K562 (cell line): Measurements from ENCODE around the gene OR5F1. TPM values are rescaled to one million over a fixed set of nuclear protein-coding genes. Genes with fewer than 3 reads are reported as not detected.

Experiments
- ATAC-seq: fragments of 200-7000 bp; cut with Tn5 transposase; 3 replicates; pipeline ENCODE4 v1.9.1; 2020; ENCODE audit warnings: moderate library complexity
- BruUV-seq: library from RNA; stranded (reverse); fragments of 400-500 nt; replicated peaks from 2 replicates; lab custom pipeline; 2021; lab: Mats Ljungman, UMichigan
- CTCF ChIA-PET: fragments of 300-600 bp; formaldehyde crosslinking; extraction: SDS; loops from one replicate; lab custom pipeline; 2021; ENCODE audit warnings: low intra/inter-chr PET ratio; lab: Yijun Ruan, JAX
- POLR2A ChIA-PET: fragments of 300-600, 350-650 bp; sonication (Branson Sonifier 250); formaldehyde crosslinking; extraction: SDS; loops from one replicate; lab custom pipeline; 2021; ENCODE audit warnings: antibody characterized with exemption, inconsistent platforms; lab: Yijun Ruan, JAX
- DNase-seq, 4 experiments: peaks; one replicate each; pipeline versions ENCODE4 v3.0.0 to v3.0.0-alpha.2; 2011 to 2018; ENCODE audit warnings: low spot score in 3 of 4, mixed read lengths in 3 of 4; ENCODE audit errors: extremely low read depth in 1 of 4
- FAIRE-seq: peaks from 2 replicates; lab custom pipeline; 2011; peaks lifted over from hg19 to GRCh38; lab: Jason Lieb, UNC
- H2AFZ ChIP-seq: 2 replicates; pipeline ENCODE4 v1.6.0; 2011; ENCODE audit warnings: low read depth, low read length, control low read depth, inconsistent platforms
- H3K27ac ChIP-seq: fragments of 200-600 bp; 3 replicates; pipeline ENCODE4 v1.8.0; 2011; ENCODE audit warnings: low read depth, mild to moderate bottlenecking, control low read depth, inconsistent platforms, low read length, moderate library complexity, mixed read lengths; ENCODE audit errors: extremely low read depth
- H3K27me3 ChIP-seq, 2 experiments: fragments of 300-600 bp in 1 of 2; 2 replicates in 1 of 2; 3 replicates in 1 of 2; pipeline versions ENCODE4 v1.6.0 to v1.8.0; 2011; ENCODE audit warnings: inconsistent platforms in 2 of 2, low read length in 2 of 2, mild to moderate bottlenecking in 1 of 2, mixed read lengths in 1 of 2, moderate library complexity in 1 of 2; ENCODE audit not compliant: control insufficient read depth in 2 of 2, insufficient read depth in 2 of 2
- H3K36me3 ChIP-seq: fragments of 300-600 bp; 3 replicates; pipeline ENCODE4 v1.8.0; 2011; ENCODE audit warnings: mild to moderate bottlenecking, low read length, inconsistent platforms; ENCODE audit not compliant: control insufficient read depth, insufficient read depth
- H3K4me1 ChIP-seq, 2 experiments: fragments of 200-600 bp in 1 of 2; replicated peaks in 1 of 2; 2 replicates in 1 of 2; 3 replicates in 1 of 2; pipeline versions ENCODE4 v1.5.1 to v1.8.0; 2011; ENCODE audit warnings: inconsistent platforms in 2 of 2, low read length in 2 of 2, mild to moderate bottlenecking in 1 of 2, mixed read lengths in 1 of 2, moderate library complexity in 1 of 2; ENCODE audit not compliant: control insufficient read depth in 2 of 2, insufficient read depth in 2 of 2
- H3K4me2 ChIP-seq: 2 replicates; pipeline ENCODE4 v1.6.1; 2011; ENCODE audit warnings: low read length, control low read depth, inconsistent platforms, mixed read lengths; ENCODE audit not compliant: insufficient read depth
- H3K4me3 ChIP-seq: fragments of 200-600 bp; sonication (generic), shearing (Covaris generic); 2 replicates; pipeline ENCODE4 v1.5.1; 2016; ENCODE audit warnings: control low read depth, inconsistent platforms
- H3K79me2 ChIP-seq: fragments of 200-600 bp; 3 replicates; pipeline ENCODE4 v1.8.0; 2011; ENCODE audit warnings: low read length, inconsistent platforms; ENCODE audit not compliant: control insufficient read depth, insufficient read depth
- H3K9ac ChIP-seq, 2 experiments: 2 replicates each; pipeline versions ENCODE4 v1.6.0 to v1.6.1; 2011; ENCODE audit warnings: low read depth in 2 of 2, low read length in 2 of 2, control low read depth in 1 of 2, inconsistent platforms in 1 of 2, mild to moderate bottlenecking in 1 of 2, mixed read lengths in 1 of 2; ENCODE audit not compliant: insufficient read depth in 1 of 2
- H3K9me1 ChIP-seq: one replicate; pipeline ENCODE4 v1.6.0; 2011; ENCODE audit warnings: inconsistent platforms, mild to moderate bottlenecking, low read length, moderate library complexity; ENCODE audit not compliant: control insufficient read depth, insufficient read depth
- H3K9me3 ChIP-seq: replicated peaks from 2 replicates; pipeline ENCODE4 v1.5.1; 2011; ENCODE audit warnings: low read depth, low read length, inconsistent platforms; ENCODE audit not compliant: control insufficient read depth, insufficient read depth
- H4K20me1 ChIP-seq: replicated peaks from 2 replicates; pipeline ENCODE4 v1.6.1; 2011; ENCODE audit warnings: low read length, inconsistent platforms, mixed read lengths; ENCODE audit not compliant: control insufficient read depth, insufficient read depth
- FOSL1 ChIP-seq: fragments of 200-800 bp; sonication (Bioruptor generic); conservative IDR thresholded peaks from 2 replicates; pipeline ENCODE4 v1.6.1; 2016; ENCODE audit warnings: missing genetic modification characterization, missing compliant biosample characterization
- GATA2 ChIP-seq: sonication (generic); formaldehyde crosslinking; IDR thresholded peaks from 2 replicates; pipeline ENCODE4 v1.4.0; 2020; ENCODE audit warnings: mild to moderate bottlenecking, missing genetic modification reagents
- HCFC1 ChIP-seq: IDR thresholded peaks from 2 replicates; pipeline ENCODE4 v1.6.1; 2012; ENCODE audit warnings: low read depth, low read length, improper control_type of control experiment
- HMG20B ChIP-seq: fragments of 250-450 bp; sonication (Bioruptor Pico); IDR thresholded peaks from 2 replicates; pipeline ENCODE4 v1.5.0; 2021; ENCODE audit warnings: mild to moderate bottlenecking
- NCOR1 ChIP-seq: fragments of 450-650 bp; IDR thresholded peaks from 2 replicates; pipeline ENCODE4 v1.6.1; 2016; ENCODE audit warnings: mild to moderate bottlenecking, moderate library complexity
- PCBP2 ChIP-seq: fragments of 200-400 bp; formaldehyde crosslinking; IDR thresholded peaks from 2 replicates; pipeline ENCODE4 v1.6.1; 2018; ENCODE audit warnings: low read length, low read depth, mild to moderate bottlenecking, moderate library complexity; ENCODE audit not compliant: poor library complexity, severe bottlenecking
- PHB ChIP-seq: fragments of 250-450 bp; sonication (Bioruptor Pico); IDR thresholded peaks from 2 replicates; pipeline ENCODE4 v1.5.0; 2021
- PHF20 ChIP-seq: fragments of 450-650 bp; IDR thresholded peaks from 2 replicates; pipeline ENCODE4 v1.6.1; 2018; ENCODE audit not compliant: partially characterized antibody
- SMARCA4 ChIP-seq: fragments of 450-650 bp; IDR thresholded peaks from 2 replicates; pipeline ENCODE4 v1.6.1; 2016
- STAT5B ChIP-seq: fragments of 250-450 bp; sonication (Bioruptor Pico); IDR thresholded peaks from 2 replicates; pipeline ENCODE4 v1.8.0; 2021; ENCODE audit warnings: mild to moderate bottlenecking, inconsistent platforms
- ZBTB17 ChIP-seq: fragments of 450-650 bp; formaldehyde crosslinking; IDR thresholded peaks from 2 replicates; pipeline ENCODE4 v1.4.0; 2020; ENCODE audit warnings: mild to moderate bottlenecking
- ZFPM2 ChIP-seq: fragments of 250-450 bp; sonication (Bioruptor Pico); IDR thresholded peaks from 2 replicates; pipeline ENCODE4 v1.5.1; 2022; ENCODE audit warnings: mild to moderate bottlenecking
- ZNF184 ChIP-seq: sonication (generic); formaldehyde crosslinking; IDR thresholded peaks from 2 replicates; pipeline ENCODE4 v1.5.0; 2020; ENCODE audit warnings: missing genetic modification reagents
- ZNF445 ChIP-seq: fragments of 250-450 bp; sonication (Bioruptor Pico); IDR thresholded peaks from 2 replicates; pipeline ENCODE4 v1.4.0; 2020; ENCODE audit warnings: low read depth, mild to moderate bottlenecking, moderate library complexity
- in situ Hi-C: fragments of 300-500 bp; cut with MboI; formaldehyde crosslinking; loops from 4 replicates; pipeline ENCODE4 v1.15.0; 2018; ENCODE audit warnings: inconsistent platforms, mixed read lengths
- intact Hi-C: fragments of 100-400 bp; cut with micrococcal nuclease; formaldehyde crosslinking; loops from 2 replicates; pipeline ENCODE4 v1.14.2; 2022
- polyA plus RNA-seq, 8 experiments: library from polyadenylated mRNA; depleted of rRNA in 4 of 8; stranded (reverse) in 5 of 8; unstranded in 3 of 8; fragments of >200 nt; fragmentation: Nextera tagmentation in 2 of 8; fragmentation: Illumina TruSeq in 1 of 8; extraction: Ambion mirVana in 2 of 8; extraction: Trizol in 1 of 8; gene quantifications; 2 replicates each; pipeline versions ENCODE4 v1.2.1 to v1.2.3, GENCODE V29; 2011 to 2014; ENCODE audit warnings: inconsistent platforms in 1 of 8, missing spikeins in 1 of 8
- total RNA-seq, 7 experiments: library from RNA; depleted of rRNA in 6 of 7; stranded (reverse); fragments of >200 nt in 6 of 7; fragmentation: Illumina TruSeq in 2 of 7; extraction: Trizol in 2 of 7; gene quantifications; 2 replicates each; pipeline versions ENCODE4 v1.2.1 to v1.2.3, GENCODE V29; 2011 to 2021; ENCODE audit warnings: low replicate concordance in 1 of 7
- TF ChIP-seq, protein P1 (sequence below): fragments of 250-450 bp; sonication (Bioruptor Pico); IDR thresholded peaks from 2 replicates; pipeline ENCODE4 v1.4.0; 2020; ENCODE audit warnings: mild to moderate bottlenecking, moderate library complexity
- TF ChIP-seq, protein P2 (sequence below), 2 experiments: fragments of 450-650 bp in 1 of 2; sonication (generic) in 1 of 2; formaldehyde crosslinking; conservative IDR thresholded peaks; 2 replicates each; pipeline versions ENCODE4 v1.4.0 to v1.8.1; 2020 to 2022; ENCODE audit warnings: mild to moderate bottlenecking in 1 of 2, missing genetic modification reagents in 1 of 2
- TF ChIP-seq, protein P3 (sequence below): fragments of 450-650 bp; formaldehyde crosslinking; IDR thresholded peaks from 2 replicates; pipeline ENCODE4 v1.4.0; 2020; ENCODE audit warnings: mild to moderate bottlenecking, moderate library complexity

The OR5F1 gene
- total and polyA plus RNA-seq, 9 of the 15 experiments (the other 6 are each of a cell fraction or from before 2014, with no cell fraction given) = not detected

DNA sequence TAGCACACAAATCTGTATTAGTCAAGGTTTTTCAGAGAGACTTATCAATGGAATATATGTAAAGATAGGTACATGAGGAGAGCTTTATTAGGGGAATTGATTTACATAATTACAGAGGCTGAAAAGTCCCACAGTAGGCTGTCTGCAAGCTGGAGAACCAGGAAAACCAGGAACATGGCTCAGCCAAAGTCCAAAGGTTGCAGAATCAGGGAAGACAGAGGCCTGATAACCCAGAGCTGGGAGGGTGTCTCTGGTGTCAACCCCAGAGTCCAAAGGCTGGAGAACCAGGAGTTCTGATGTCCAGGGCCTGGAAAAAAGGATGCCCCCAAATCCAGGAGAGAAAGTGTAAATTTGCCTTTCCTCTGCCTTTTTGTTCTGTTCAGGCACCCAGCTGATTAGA is 16.3 kb upstream of the OR5F1 start:
- Histone ChIP-seq H3K27ac (no peak overlapping the region), H3K9ac (no peak overlapping the region), H3K4me2 (no peak overlapping the region), H3K9me1 (no peaks in the 10 kb centered on the region), H3K4me1 (no peaks in the 10 kb centered on the region), H4K20me1 (no peaks in the 10 kb centered on the region), H3K4me3 (no peak overlapping the region), H2AFZ (no peak overlapping the region), H3K9me3 (no peaks in the 10 kb centered on the region), H3K79me2 (no peaks in the 10 kb centered on the region), H3K36me3 (no peaks in the 10 kb centered on the region), H3K27me3 (no peaks in the 10 kb centered on the region)
- in situ Hi-C loops = no loop called here
- DNase-seq = no peak
- TF ChIP-seq PCBP2 (no peak), NCOR1 (no peak), GATA2 (CRISPR knock-in tag) (no peak), HCFC1 (no peak), ZFPM2 (CRISPR knock-in tag) (no peak), PHF20 (no peak), SMARCA4 (no peak), ZBTB17 (CRISPR knock-in tag) (no peak), ZNF445 (CRISPR knock-in tag) (no peak), FOSL1 (tag) (no peak), HMG20B (CRISPR knock-in tag) (no peak), ZNF184 (CRISPR knock-in tag) (no peak), STAT5B (CRISPR knock-in tag) (no peak), PHB (CRISPR knock-in tag) (no peak)
- TF ChIP-seq, protein P1, sequence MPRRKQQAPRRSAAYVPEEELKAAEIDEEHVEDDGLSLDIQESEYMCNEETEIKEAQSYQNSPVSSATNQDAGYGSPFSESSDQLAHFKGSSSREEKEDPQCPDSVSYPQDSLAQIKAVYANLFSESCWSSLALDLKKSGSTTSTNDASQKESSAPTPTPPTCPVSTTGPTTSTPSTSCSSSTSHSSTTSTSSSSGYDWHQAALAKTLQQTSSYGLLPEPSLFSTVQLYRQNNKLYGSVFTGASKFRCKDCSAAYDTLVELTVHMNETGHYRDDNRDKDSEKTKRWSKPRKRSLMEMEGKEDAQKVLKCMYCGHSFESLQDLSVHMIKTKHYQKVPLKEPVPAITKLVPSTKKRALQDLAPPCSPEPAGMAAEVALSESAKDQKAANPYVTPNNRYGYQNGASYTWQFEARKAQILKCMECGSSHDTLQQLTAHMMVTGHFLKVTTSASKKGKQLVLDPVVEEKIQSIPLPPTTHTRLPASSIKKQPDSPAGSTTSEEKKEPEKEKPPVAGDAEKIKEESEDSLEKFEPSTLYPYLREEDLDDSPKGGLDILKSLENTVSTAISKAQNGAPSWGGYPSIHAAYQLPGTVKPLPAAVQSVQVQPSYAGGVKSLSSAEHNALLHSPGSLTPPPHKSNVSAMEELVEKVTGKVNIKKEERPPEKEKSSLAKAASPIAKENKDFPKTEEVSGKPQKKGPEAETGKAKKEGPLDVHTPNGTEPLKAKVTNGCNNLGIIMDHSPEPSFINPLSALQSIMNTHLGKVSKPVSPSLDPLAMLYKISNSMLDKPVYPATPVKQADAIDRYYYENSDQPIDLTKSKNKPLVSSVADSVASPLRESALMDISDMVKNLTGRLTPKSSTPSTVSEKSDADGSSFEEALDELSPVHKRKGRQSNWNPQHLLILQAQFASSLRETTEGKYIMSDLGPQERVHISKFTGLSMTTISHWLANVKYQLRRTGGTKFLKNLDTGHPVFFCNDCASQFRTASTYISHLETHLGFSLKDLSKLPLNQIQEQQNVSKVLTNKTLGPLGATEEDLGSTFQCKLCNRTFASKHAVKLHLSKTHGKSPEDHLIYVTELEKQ = no peak
- TF ChIP-seq, protein P2, sequence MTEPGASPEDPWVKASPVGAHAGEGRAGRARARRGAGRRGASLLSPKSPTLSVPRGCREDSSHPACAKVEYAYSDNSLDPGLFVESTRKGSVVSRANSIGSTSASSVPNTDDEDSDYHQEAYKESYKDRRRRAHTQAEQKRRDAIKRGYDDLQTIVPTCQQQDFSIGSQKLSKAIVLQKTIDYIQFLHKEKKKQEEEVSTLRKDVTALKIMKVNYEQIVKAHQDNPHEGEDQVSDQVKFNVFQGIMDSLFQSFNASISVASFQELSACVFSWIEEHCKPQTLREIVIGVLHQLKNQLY (CRISPR knock-in tag; conservative IDR thresholded peaks at IDR 0.05) = no peak
- TF ChIP-seq, protein P3, sequence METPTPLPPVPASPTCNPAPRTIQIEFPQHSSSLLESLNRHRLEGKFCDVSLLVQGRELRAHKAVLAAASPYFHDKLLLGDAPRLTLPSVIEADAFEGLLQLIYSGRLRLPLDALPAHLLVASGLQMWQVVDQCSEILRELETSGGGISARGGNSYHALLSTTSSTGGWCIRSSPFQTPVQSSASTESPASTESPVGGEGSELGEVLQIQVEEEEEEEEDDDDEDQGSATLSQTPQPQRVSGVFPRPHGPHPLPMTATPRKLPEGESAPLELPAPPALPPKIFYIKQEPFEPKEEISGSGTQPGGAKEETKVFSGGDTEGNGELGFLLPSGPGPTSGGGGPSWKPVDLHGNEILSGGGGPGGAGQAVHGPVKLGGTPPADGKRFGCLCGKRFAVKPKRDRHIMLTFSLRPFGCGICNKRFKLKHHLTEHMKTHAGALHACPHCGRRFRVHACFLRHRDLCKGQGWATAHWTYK (CRISPR knock-in tag) = no peak
- intact Hi-C loops = no loop called here
- ATAC-seq = no peak
- POLR2A ChIA-PET = interaction anchor here (0.7 kb wide), 1 partner anchor 1845 kb away, joined by 4 read pairs; no protein-coding TSS in a partner anchor
- no TSS peak for BruUV-seq
- CTCF ChIA-PET = no interaction called here
- FAIRE-seq = no peak
